GM18498 (cell line): ENCODE data around the gene PDE6B.
"Not testable (repeated sequence)": the region's sequence is repeated elsewhere in the genome, so short reads cannot be mapped to it uniquely, and the experiment has no call there.

Source experiments
- ATAC-seq: cut with Tn5 transposase; IDR thresholded peaks from one replicate; pipeline ENCODE4 v1.9.1; 2021; ENCODE audit warnings: mild to moderate bottlenecking, moderate library complexity; ENCODE audit not compliant: unreplicated experiment

Gene PDE6B

GRCh38 chr4:703336-704197 lies 78.2 kb downstream of the PDE6B start:
- ATAC-seq, result no peak

- ATAC-seq, result no peak
Observed at GRCh38 chr4:704198-704891, 79.0 kb downstream of the PDE6B start.

GRCh38 chr4:704971-705277 lies 79.6 kb downstream of the PDE6B start:
- ATAC-seq, result no peak

DNA sequence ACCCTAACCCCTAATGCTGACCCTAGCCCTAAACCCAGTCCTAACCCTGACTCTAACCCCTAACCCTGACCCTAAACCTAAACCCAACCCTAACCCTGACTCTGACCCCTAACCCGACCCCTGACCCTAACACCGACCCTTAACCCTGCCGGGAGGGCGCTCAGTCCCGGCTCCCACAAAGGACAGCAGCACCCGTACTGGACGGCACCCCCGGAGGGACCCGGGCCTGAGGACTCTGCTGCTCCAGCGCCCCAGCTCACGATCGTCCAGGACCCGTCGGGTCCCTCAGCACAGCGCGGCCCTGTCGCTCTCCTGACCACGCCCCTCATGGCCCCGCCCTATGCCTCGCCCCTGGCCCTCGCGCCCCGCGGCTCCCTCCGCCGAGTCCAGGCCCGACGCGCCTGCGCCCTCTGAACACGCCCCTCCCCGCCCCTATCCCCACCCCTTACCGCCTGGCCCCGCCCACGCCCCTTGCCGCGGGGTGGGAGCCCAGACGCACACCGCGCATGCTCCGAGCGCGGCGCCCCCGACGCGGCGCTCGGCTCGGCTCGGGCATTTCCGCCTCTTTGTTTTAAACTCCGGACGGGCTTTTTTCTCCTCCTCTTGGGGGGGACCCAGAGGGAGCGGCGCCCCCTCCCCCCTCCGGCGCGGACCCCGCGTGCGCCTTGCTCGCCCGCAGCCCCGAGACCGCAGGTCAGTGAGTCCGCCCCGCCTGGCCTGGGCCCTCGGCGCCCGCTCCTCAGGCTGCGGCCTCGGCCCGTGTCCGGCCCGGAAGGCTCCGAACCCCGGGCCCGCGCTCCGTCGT lies 80.1 kb downstream of the PDE6B start, which contains the start of gene PCGF3:
PCGF3 (plus strand) TSS at position 555 of the 805 bp plus-strand sequence. CDS start 27,849 bp downstream, outside the sequence.
- peak; percentile 90 for ATAC-seq

DNA sequence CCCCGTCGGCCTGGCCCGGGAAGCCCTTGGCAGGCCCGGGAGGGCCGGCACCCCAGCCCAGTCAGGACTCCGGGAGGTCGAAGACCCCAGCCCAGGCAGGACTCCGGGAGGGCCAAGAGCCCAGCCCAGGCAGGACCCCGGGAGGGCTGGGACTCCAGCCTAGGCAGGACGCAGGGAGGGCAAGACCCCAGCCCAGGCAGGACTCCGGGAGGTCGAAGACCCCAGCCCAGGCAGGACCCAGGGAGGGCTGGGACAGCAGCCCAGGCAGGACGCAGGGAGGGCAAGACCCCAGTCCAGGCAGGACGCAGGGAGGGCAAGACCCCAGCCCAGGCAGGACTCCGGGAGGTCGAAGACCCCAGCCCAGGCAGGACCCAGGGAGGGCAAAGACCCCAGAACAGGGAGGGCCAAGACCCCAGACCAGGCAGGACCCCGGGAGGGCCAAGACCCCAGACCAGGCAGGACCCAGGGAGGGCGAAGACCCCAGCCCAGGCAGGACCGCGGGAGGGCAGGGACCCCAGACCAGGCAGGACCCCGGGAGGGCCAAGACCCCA lies 80.8 kb downstream of the PDE6B start:
- ATAC-seq, result not testable (repeated sequence)

DNA sequence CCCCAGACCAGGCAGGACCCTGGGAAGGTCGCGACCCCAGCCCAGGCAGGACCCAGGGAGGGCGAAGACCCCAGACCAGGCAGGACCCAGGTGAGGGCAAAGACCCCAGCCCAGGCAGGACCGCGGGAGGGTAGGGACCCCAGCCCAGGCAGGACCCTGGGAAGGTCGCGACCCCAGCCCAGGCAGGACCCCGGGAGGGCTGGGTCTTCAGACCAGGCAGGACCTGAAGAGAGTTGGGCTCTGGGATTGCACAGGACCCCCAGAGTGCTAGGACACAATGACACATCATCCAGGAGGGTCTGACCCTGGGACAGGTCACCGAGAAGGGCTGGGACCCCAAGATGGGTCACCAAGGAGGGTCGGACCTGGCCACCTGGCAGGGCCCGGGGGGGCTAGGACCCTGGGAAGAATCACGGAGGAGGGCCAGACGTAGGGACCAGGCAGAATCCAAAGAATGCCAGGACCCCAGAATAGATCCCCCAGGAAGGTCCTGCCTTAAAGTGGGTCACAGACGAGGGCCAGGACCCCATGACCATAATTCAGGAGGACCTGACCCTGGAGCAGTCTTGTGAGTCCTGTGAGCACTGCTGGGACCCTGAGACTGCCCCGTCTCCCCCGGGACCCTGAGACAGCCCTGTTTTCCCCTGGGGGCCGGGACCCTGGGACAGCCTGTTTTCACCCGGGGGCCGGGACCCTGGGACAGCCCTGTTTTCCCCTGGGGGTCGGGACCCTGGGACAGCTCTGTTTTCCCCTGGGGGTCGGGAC lies 81.6 kb downstream of the PDE6B start:
- no peak for ATAC-seq

- no peak for ATAC-seq
Observed at GRCh38 chr4:707929-708630, 82.7 kb downstream of the PDE6B start.

DNA sequence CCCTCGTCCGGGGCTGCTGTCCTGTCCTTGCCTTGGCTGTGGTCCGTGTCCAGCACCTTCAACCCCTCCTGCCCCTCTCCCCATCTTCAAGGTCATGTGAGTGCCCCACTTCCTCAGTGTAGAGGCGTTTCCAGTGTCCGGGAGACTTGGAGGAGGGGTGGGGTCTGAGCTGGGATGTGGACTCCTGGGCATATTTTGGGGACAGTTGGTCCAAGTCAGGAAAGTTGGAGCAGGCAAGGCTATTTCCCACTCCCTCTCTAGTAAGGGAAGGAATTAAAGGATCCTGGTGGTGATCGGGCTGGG lies 83.2 kb downstream of the PDE6B start:
- no peak for ATAC-seq

DNA sequence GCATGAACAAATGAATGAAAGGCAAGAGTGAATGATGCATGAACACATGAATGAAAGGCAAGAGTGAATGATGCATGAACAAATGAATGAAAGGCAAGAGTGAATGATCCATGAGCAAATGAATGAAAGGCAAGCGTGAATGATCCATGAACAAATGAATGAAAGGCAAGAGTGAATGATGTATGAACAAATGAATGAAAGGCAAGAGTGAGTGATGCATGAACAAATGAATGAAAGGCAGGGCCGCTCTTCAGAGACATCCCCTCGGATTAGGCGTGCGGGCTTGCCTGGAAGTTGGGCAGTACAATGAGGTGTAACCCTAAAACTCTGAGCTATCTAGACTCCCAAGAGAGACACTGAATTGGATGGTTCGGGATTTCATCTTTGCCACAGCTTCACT lies 84.0 kb downstream of the PDE6B start:
- no peak for ATAC-seq

DNA sequence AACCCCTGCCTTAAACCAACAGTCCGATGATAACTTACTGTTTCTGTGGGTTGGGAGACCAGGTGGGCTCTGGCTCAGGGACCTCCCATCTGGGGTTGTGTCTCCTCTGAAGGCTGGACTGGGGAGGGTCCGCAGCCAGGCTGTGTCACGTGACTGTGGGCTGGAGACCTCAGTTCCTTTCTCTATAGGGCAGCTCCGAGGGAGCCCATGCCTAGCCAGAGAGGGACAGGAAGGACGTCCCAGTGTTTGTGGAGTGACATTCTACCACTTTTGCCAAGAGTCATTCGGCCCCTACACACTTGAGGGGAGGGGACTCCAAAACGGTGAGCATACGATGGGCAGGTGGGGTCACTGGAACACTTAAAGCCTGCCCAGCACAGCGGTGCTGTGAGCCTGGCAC lies 84.7 kb downstream of the PDE6B start:
- no peak for ATAC-seq

GRCh38 chr4:710916-711315 lies 85.5 kb downstream of the PDE6B start:
- no peak for ATAC-seq

- no peak for ATAC-seq
Observed at GRCh38 chr4:712093-712492, 86.7 kb downstream of the PDE6B start.

GRCh38 chr4:712916-713632 lies 87.7 kb downstream of the PDE6B start:
- ATAC-seq, result no peak

DNA sequence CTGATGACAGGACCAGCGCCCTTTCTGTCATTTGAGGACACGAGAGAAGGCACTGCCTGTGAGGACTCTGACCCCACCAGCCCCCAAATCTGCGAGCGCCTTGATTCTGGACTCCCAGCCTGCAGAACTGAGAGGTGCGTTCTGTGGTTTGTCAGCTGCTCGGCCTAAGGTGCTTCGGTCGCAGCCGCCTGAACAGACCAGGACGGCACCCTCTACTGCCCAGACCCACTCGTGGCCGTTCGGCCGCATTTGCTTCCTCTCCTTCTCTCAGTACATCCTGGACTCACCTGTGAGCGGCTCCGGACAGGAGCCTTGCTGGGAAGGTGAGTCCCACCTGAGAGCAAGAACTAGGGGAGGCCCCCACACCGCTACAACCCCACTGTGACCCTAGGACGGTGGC lies 88.7 kb downstream of the PDE6B start:
- no peak for ATAC-seq

GRCh38 chr4:717601-718320 lies 92.4 kb downstream of the PDE6B start:
- ATAC-seq, result no peak

DNA sequence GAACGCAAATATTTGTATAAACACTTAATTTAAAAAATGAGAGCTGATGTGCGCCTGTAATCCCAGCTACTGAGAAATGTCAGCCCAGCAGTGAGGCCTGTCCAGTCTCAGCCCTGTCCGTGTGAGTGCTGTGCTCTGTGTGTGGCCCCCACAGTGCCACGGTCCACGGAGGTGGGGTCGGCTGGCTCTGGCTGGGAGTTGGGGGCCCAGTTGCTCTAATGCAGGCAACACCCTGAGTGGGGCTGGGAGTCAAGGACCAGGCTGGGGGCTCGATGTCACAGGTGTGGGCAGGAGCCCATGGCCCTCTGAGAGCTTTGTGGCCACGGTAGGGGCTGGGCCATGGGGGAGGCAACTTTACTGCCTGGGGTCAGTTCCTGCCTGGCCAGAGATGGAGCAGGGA lies 93.1 kb downstream of the PDE6B start:
- ATAC-seq, result no peak
